Stimulated activated CD8-positive, alpha-beta memory T cell treated with anti-CD3 and anti-CD28 coated beads, Interleukin-7, amount 100 ng/mL, for 1 hour (primary cell): ENCODE results near the gene DIP2C.
"Not testable (repeated sequence)": the region's sequence is repeated elsewhere in the genome, so short reads cannot be mapped to it uniquely, and the experiment has no call there.

Experiments
- DNase-seq, 2 donors: peaks; one replicate each; pipeline ENCODE4 v3.0.0-alpha.2; 2020; ENCODE audit warnings: low read depth in 2 of 2

The DIP2C gene

DNA sequence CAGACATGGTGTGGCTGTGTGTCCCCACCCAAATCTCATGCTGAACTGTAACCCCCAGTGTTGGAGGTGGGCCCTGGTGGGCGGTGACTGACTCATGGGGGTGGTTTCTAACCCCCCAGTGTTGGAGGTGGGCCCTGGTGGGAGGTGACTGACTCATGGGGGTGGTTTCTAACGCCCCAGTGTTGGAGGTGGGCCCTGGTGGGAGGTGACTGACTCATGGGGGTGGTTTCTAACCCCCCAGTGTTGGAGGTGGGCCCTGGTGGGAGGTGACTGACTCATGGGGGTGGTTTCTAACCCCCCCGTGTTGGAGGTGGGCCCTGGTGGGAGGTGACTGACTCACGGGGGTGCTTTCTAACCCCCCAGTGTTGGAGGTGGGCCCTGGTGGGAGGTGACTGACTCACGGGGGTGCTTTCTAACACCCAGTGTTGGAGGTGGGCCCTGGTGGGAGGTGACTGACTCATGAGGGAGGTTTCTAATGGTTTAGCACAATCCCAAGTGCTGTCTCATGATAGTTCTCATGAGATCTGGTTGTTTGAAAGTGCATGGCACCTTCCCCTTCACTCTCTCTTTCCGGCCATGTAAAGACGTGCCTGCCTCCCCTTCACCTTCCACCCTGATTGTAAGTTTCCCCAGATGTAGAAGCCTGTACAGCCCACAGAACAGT lies 78.7 kb downstream of the DIP2C start:
- not testable (repeated sequence) for DNase-seq

DNA sequence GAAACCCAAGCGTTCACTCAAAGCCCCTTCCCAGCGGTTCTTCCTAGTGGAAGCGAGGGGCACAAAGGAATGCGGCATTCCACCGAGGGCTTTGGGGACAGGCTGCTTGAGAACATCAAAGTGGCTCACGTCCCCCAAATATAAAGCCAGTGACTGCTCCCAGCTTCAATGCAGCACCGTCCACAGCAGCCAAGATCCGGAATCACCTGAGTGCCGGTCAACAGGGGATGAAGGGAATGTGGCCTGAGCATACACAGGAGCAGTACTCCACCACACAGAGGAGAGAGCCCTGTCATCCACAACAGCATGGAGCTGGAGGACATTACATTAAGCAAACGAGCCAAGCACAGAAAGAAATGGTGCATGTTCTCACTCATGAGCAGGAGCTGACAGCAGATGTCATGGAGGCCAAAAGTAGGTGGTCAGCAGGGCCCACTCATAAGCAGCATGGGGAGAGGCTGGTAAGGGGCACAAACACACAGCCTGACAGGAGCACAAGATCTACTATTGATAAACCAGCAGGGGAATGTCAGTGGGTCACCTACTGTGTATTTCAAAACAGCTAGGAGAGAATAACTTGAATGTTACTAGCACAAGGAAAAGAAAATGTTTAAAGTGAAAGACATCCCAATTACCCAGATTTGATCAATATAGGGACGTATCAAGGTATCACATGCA lies 79.5 kb downstream of the DIP2C start:
- DNase-seq: no peak

DNA sequence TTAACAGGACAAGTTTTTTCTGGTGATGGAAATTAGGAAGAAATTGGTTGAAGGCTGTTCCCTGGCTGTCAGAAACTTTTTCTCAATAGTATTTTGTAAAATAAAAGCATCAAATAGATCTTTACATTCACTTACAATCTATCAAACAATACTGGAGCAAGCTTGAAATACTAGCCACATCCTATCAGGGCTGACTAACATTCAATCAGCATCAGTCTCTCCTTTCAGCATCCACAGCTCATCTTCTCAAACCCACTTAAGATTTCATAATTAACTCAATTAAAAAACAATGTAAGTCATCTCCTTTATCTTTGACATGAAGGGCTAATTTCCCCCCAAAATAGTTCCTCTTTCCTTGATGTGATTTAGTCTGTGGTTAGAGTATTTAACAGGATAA lies 80.2 kb downstream of the DIP2C start:
- DNase-seq: no peak

DNA sequence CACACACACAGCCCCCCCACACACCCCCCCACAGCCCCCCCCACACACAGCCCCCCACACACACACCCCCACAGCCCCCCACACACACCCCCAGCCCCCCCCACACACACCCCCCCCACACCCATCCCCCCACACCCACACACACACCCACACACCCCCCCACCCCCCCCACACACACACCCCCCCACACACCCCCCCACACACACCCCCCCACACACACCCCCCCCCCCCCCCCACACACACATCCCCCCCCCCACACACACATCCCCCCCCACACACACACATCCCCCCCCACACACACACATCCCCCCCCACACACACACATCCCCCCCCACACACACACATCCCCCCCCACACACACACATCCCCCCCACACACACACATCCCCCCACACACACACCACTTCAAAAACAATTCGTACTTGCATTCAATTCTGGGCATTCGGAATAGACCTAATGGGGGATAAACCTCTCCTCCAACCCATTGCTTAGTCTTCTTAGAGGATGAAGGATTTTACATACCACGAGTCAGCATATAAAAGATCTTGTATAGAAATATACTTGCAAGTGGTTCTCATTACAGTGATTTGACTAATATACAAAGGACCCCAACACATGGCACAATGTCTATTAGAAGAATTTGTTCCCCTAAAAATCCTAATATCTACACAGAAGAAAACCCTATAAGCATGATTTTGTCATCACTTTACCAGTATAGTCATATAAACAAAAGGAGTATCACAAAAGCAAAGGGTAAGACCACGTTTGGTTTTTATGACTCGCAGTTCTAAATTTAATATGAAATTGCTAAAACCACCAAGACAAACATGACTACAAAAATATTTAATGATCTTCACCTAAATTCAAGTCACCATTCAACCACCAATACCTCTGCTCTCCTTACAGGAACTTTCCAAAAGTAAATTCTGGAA lies 80.9 kb downstream of the DIP2C start:
- DNase-seq: no peak

DNA sequence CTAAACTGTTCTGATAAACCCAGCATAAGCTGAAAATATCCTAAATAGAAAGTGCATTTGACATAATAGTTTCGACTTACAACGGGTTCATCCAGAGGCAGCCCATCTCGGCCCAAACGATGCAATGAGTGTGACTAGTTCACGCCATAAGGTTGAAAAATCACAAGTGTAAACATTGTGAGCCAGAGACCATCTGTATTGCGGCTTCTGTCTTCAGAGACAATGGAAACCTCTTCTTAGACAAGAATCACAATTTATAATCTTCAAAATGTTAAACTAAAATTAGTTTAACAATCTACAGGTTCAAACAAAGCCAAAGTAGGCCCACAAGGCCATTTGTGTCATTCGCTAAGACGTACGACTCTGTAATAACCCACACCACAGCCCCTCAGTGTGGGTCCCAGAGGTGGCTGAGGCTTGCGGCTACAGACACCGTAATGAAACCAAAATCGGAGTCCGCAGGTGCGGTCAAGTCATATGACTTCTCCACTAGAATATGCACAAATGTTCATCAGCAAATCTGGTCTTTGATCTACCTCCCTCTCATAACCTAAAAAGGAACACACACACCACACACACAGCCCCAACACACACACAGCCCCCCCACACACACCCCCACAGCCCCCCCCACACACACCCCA lies 81.8 kb downstream of the DIP2C start:
- no peak for DNase-seq

- no peak for DNase-seq
Observed at GRCh38 chr10:606762-607544, 82.5 kb downstream of the DIP2C start.

DNA sequence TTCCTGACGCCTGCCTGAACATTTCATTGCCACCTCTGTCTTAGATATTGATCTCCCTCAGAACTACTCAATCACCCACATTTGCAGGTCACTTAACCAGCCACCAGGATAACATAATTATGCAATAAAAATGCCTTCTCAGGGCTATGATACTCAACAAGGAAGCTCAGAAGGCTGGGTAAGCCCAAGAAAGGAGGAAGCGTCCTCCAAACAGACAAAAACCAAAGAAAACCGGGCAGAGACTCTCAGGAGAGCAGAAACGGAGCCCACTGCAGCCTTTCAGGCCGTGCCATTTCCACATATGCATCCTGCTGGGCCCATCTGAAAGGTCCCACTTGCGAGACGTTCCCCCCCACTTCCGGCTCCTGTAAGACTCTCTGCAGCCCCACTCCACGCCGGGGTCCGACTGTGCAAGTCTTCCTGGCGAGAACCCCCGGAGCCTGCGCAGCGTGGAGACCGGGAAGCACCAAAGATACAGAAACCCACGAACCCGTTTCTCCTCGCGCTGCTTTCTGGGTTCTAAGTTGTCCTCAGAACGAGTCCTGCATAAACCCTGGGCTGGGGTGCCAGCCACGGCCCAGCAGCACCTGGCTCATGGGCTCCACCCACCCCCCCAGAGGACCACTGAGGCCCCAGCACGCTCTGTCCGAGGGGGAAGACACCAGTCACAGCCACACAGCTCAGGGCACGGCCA lies 83.7 kb downstream of the DIP2C start:
- DNase-seq: no peak

- DNase-seq: no peak
Observed at GRCh38 chr10:604716-605631, 84.5 kb downstream of the DIP2C start.

GRCh38 chr10:603745-604144 lies 85.7 kb downstream of the DIP2C start:
- DNase-seq: no peak

- no peak for DNase-seq
Observed at GRCh38 chr10:602391-603005, 87.0 kb downstream of the DIP2C start.

DNA sequence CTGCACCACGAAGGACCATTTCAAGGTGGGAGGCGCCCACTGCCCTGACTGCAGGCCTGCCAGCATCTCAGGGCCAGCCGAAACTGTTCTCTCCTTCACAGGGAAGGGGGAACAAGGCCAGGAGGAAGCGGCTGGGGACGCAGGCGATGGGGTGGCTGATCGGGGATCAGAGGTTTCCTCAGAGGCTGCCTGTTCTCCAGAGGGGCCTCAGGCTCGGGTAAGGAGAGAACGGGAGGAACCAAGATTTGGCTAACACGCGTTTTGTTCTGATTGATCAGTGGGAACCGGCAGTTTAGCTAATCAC lies 87.9 kb downstream of the DIP2C start:
- DNase-seq: no peak

DNA sequence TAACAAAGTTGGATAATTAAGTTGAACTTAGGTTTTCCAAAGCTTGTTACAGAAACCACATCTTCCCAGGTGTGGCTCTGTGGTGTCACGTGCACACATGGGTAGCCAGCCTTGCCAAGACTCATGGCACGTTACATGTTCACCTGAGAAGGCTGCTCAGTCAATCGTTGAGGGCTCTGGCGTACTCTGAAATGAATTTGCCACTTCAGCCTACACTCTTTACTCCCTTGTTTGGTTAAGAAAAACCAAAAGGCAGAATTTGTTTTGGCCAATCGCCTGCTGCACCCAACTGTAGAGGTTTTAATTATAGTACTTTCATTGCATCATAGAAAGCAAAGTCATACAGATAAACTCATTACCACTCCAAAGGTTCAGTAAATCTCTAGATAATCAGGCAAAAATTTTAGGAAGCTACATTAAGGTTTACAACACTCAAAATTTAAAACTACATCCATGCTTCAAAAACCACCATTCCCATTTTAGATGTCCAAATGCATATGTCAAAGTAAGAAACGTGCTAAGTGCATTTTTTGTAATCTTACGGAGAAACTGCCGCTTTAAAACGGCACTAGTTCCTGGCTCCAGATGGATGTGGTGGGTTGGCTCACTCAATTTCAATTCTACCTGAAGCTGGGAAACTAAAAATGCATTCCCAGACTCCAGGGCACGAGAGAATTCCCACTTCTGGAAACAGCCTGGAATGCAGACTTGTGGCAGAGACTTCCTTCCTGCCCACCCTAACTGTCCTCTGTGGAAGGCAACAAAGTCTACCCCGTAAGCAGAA lies 88.4 kb downstream of the DIP2C start:
- DNase-seq: no peak

DNA sequence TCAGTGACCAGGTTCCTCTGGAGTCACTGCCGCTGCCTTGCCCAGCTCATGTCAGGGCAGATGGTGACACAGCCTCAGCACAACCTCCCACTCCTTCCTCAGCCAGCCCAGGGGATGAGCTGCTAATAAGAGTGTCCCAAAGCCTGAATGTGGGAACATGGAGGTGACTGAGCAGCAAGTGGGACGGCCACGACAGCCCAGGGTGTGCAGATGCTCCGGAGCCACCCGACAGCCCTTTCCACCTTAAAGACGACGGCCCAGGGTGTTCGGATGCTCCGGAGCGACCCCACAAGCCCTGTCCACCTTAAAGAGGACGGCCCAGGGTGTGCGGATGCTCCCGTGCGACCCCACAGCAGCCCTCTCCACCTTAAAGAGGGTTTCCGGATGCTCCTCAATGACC lies 89.2 kb downstream of the DIP2C start:
- DNase-seq: no peak

DNA sequence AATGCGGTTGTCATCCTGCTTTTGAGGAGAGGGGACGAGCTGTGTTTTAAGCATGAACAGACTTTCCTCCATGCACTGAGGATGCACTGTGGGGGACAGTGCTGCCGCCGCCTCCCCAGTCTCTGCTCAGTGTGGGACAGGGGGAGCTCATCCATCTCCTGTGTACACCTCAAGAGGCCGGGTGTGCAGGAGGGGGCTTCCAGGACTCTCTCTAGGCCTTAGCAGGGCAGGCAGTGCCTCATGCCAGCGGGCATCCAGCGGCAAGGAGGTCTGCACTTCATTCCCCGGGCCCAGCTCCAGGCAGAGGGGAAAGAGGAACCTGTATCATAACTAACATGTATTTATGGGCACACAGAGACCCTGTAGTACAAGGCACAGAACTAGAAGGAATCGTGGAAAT lies 89.7 kb downstream of the DIP2C start:
- no peak for DNase-seq

DNA sequence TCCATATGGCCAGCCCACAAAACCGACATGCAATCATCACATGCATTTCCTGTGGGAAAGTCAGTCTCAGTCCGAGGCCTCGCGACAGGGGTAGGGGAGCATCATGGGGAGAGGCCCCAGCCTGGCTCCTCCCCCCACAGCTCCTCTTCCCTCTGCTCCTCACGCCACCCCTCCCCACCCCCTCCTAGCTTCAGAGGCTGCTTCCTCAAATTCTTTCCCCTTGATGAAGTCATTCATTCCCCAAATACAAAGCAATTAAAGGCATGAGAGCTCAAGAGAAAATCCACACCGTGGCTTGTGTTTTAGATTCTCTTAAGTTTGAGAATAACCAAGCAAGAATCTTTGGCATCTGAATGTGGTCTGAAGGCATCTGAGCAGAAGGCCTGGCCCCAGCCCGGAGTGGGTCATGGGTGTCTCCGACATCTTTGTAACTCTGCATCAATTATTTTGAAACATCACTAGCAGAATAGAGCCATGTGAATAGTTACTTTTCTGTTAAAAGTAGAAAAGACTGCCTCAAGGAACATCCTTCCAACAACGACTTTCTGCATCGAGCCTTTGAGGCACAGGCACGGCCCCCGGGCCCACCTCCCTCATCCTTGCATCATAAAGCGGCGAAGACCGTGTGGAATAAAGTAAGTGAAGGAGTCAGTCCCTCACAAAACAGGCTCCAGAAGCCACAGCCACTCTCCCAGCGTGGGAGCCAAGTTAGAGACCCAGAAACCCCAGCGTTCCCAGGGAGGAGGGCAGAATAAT lies 90.9 kb downstream of the DIP2C start:
- no peak for DNase-seq

- DNase-seq: no peak
Observed at GRCh38 chr10:597976-598375, 91.5 kb downstream of the DIP2C start.

- no peak for DNase-seq
Observed at GRCh38 chr10:596725-597345, 92.6 kb downstream of the DIP2C start.
